Neural progenitor cell (in vitro differentiated cells): ENCODE measurements around the gene THRAP3.

Experiments
- CTCF ChIP-seq: fragments of 200-600 bp; sonication (generic); IDR thresholded peaks from 2 replicates; pipeline ENCODE4 v1.5.1; 2017; ENCODE audit warnings: antibody characterized with exemption, mild to moderate bottlenecking
- EZH2 ChIP-seq: fragments of 200-600 bp; sonication (generic); IDR thresholded peaks from 2 replicates; pipeline ENCODE4 v1.6.1; 2017; ENCODE audit warnings: antibody characterized with exemption, mild to moderate bottlenecking, moderate library complexity
- EZH2phosphoT487 ChIP-seq: fragments of 200-600 bp; sonication (generic); IDR thresholded peaks from 2 replicates; pipeline ENCODE4 v1.6.1; 2017; ENCODE audit warnings: antibody characterized with exemption

- TF ChIP-seq EZH2phosphoT487 (no peak), CTCF (no peak), EZH2 (no peak)
Observed at GRCh38 chr1:36349241-36349671, 125.0 kb downstream of the THRAP3 start.
